Occipital lobe (tissue), 2 donors: ENCODE data around the gene DBX1. TPM values are rescaled to one million over a fixed set of nuclear protein-coding genes. Genes with fewer than 3 reads are reported as not detected.
"Not testable (repeated sequence)": the region's sequence is repeated elsewhere in the genome, so short reads cannot be mapped to it uniquely, and the experiment has no call there.

Experiments used
- DNase-seq: peaks from one replicate; lab custom pipeline; 2025; lab: John Stamatoyannopoulos, UW
- total RNA-seq: library from RNA; depleted of rRNA; stranded (reverse); fragments of >200 nt; gene quantifications from one replicate; pipeline ENCODE4 v1.2.3, GENCODE V29; 2014

Gene DBX1, protein sequence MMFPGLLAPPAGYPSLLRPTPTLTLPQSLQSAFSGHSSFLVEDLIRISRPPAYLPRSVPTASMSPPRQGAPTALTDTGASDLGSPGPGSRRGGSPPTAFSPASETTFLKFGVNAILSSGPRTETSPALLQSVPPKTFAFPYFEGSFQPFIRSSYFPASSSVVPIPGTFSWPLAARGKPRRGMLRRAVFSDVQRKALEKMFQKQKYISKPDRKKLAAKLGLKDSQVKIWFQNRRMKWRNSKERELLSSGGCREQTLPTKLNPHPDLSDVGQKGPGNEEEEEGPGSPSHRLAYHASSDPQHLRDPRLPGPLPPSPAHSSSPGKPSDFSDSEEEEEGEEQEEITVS
- not detected for total RNA-seq

GRCh38 chr11:20160425-20161229, at the start of gene DBX1:
Gene DBX1 (minus strand): TSS chr11:20160475. CDS start chr11:20160324, 151 bp downstream.
- DNase-seq, result no peak

DNA sequence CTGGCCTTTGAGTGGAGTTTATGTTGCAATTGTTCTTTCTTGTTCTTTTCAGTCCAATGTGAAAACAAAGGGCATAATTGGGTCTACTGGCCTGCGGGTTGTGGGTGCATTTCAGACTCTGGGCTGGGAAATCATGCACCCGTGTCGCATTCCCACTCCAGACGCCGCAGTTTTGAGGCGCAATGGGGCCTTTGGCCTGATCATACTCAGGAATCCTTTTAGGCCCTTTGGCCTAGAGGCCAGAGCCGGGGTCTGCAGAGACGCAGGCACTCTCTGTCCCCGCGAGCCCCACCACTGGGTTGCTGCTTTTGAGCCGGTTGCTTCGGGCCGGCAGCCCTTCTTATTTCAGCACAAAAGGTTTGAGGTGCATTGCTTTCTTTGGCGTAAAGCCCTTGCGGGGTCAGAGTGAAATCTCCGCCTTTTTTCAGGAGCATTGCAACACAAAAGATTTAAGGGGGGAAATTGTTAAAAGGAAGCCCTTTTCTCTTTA, 48.4 kb upstream of the DBX1 start:
- DNase-seq, result no peak

DNA sequence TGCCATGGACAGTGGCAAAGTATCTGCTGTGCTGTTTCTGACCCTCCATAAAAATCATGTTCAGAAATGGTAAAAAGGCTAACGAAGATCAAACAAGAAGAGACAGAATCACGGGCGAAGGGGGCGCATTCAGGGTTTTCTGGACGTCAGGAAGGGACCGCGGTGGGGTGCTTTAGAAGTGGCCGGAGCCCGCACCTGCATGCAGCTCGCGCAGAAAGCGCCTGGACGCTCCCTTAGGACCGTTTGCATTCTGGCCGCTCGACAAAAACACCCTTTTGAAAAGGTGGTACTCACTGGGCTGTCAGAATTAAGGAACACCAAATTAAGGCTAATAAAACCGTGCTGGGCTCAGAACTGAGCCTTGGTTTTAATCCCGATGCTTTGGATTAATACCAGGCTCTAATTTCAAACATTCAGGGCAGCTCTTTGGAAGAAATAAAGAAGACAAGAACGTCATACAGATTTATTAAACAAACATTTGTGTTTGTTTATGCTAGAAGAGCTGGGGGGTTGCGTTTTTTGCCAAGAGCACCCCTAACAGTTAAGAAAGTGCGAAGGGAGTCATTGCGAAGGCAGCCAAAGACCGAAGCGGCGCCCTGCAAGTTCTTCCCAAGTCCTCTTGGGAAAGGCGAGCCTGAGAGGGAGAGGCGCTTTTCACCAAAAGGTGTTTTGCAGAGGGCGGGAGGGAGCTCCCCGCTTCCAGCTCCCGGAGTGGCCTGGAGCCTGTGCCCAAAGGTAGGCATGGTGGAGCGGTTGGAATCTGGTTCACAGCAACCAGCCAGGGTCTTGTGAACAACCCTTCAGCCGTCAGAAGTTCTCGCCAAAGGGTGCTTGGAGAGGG, 47.7 kb upstream of the DBX1 start:
- no peak for DNase-seq

DNA sequence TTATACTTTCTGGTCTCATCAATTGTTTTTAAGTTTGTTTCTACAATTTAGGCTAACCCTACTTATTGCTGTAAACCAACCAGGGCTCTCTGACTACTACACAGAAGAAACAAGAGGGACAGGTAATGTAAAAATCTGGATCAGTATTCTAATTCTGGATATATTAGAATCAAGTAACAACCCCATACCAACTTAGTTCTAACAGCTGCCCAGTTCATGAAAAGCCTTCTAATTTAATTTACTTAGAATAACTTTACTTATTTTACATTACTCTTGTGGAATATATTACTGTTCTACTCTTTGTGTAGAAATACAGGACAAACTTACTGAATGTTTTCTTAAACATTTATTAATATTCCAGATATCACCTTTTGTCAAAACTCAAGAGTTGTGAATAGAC, 45.5 kb upstream of the DBX1 start:
- no peak for DNase-seq

GRCh38 chr11:20204681-20205080, 44.4 kb upstream of the DBX1 start:
- DNase-seq, result no peak

DNA sequence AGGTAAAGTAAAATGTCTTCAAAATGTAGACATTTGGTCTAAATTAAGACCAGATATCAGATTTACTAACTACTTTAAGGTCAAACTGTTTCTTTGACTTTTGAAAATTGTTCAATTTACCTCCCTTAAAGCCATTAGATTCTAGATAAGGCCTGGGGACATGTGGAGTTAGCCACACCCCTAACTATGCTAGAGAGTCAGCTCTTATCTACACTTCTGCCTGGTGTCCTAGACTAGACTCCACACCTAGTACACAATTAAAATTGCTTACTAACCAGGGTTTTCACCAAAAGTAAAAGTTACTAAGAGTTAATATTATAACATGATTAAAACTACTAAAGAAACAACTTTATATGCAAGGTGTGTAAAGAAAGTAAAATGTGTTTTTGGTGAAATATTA, 43.6 kb upstream of the DBX1 start:
- no peak for DNase-seq

- DNase-seq, result no peak
Observed at GRCh38 chr11:20201231-20201630, 41.0 kb upstream of the DBX1 start.

GRCh38 chr11:20200331-20200955, 40.2 kb upstream of the DBX1 start:
- not testable (repeated sequence) for DNase-seq

DNA sequence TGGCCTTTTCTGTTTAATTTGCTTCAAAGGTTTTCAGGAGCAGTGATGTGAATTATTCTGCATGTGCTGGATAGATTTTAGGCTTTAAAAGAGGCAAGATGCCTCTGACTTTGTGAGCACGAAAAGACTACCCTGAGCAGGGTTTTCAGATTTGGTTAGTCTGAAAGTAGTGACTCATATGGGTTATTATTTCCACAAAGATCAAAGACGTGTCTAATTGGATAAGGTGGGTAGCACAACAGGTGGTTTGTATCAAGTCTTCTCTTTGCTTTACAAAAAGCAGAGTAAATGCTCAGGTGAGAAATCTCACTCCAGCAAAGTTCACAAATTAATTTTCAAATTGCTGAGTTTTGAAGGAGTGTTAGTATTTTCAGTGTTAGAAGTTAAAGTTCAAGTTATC, 37.6 kb upstream of the DBX1 start:
- DNase-seq, result no peak

DNA sequence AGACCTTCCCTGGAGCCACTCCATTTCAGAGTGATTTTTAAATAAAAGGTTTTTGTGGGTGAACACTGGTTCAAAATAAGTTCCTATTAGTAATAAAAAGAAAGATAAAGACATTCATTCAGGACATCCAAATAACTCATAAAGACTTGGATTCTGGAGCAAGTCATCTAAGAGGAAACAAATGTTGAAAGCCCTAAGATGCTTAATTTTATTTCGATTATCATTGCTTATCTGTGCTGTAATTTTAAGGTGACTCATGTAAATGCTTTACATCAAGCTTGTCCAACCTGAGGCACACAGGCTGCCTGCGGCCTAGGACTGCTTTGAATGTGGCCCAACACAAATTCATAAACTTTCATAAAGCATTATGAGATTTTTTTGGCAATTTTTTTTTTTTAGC, 34.2 kb upstream of the DBX1 start:
- DNase-seq, result no peak

DNA sequence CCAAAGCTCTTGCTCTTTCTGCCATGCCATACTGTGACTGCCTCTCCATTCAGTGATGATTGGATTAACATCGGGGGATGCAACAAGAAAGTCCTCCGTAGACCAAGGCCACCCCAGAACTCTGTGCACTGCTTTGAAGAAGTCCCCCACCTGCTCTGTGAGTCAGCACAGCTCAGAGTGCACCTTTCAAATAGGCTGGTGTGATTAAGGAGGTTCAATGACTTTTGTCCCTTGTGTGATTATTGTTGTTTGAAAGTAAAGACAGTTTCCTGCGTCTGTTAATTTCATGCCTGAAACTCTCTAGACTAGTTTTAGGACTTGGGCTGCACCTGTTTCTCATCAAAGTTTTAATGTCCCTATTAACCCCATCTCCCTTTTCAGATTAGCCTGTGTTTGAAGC, 33.0 kb upstream of the DBX1 start:
- no peak for DNase-seq

- no peak for DNase-seq
Observed at GRCh38 chr11:20192641-20193040, 32.4 kb upstream of the DBX1 start.

GRCh38 chr11:20192151-20192550, 31.9 kb upstream of the DBX1 start:
- no peak for DNase-seq

DNA sequence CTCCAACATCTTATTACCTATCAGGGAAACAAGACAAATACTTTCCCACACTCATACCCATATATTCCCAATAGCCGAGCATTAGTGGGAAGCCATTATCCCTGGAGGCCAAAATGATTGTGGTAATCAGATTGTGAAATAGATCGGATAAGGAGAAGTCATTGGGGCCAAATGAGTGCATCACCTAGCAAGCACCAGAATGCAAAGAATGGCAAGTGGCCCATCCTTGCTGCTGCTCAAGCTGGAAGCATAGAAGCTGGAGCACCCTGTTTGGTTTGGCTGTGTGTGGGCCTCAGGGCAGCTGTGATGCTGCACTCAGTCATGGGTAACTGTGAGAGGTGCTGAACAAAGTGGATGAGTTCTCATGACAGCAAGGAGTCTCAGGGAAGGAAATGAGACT, 18.7 kb upstream of the DBX1 start:
- DNase-seq, result no peak

GRCh38 chr11:20177136-20177535, 16.9 kb upstream of the DBX1 start:
- DNase-seq, result no peak

DNA sequence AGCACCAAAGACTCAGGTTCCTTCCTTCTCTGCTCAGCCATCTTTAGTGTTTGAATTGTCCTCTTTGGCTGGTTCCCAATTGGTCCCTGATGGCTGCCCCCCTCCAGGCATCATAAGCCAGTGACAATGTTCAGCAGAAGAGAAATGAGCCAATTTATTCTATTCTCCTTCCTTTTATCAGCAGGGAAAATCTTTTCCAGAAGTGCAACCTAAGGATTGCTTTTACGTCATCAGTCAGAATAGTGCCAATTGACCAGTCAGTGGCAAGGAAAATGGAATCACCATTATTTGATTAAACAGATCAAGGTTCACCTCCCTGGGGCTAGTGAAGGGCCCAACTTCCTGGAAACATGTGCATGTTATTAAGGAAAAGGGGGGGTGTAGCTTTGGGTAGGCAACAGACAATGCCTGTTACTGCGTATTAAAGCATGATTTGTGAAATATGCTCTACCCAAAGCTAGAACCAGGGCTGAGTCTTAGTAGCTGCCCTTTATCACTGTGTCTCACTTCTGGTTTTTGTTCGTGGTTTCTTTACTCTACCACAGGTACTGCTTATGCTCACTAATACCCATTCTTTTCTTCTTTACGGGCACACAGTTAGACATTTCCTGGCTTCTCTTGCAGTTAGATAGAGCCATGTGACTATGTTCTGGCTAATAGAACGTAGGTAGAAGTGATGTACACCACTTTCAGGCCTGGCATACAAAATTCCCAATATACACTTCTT, 12.6 kb upstream of the DBX1 start:
- DNase-seq, result no peak

GRCh38 chr11:20163783-20164481, 3.7 kb upstream of the DBX1 start:
- no peak for DNase-seq

DNA sequence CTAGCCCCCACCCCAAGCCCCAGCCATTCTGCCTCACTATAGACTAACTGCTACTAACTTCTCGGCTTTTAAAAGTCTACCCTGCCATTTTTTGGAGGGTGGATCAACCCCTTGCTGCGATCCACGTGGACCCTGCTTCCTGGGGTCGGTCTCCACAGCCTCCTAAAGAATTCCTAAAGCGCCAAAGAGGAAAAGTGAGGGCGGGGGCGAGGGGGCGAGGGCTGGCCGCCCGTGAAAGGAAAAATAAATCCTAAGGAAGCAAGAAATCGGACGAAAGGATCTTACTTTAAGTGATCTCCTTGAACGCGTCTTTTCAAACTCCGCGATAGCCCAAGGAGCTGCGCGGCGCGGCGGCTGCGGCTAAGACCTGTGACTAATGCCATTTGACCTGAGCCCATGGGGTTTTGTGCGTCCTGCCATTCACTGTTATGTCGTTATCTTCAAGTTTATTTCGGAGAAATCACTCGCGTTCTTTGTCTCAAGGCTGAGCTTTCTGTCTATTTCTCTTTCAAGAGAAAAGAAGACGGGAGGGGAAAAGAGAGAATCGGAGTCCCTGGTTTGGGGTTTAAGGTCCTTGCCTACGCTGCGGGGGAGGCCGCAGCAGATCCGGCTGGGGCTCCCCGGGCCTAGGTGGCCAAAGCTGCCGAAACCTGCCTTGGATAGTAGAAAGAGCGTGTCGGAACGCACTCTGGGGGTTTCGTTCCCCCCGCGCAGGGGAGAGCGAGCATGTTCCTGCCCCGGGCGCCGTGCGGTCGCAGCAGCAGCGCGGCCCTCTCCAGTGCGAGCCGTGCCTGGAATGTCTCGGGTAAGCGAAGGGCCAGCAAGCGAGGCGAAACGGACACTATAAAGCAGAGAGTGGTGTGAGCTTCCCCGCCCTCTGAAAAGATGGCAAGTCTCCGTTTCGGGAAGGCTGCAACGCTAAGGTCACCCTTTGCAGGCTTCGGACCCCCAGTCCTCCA, 2.8 kb upstream of the DBX1 start:
- no peak for DNase-seq
